CD4-positive, alpha-beta T cell treated with Interleukin-2 at 100 ng/mL for 4 hours (primary cell): ENCODE results near the gene FZD1.
"Not testable (repeated sequence)": the region's sequence is repeated elsewhere in the genome, so short reads cannot be mapped to it uniquely, and the experiment has no call there.

Experiments
- DNase-seq: peaks from one replicate; pipeline ENCODE4 v3.0.0-alpha.2; 2020; ENCODE audit warnings: low spot score

FZD1 gene

GRCh38 chr7:91297939-91298338 is 33.7 kb downstream of the FZD1 start:
- DNase-seq: no peak

GRCh38 chr7:91299952-91300775 is 35.9 kb downstream of the FZD1 start:
- no peak for DNase-seq

- no peak for DNase-seq
Observed at GRCh38 chr7:91302794-91303193, 38.6 kb downstream of the FZD1 start.

- DNase-seq: no peak
Observed at GRCh38 chr7:91306266-91306665, 42.0 kb downstream of the FZD1 start.

GRCh38 chr7:91307467-91307866 is 43.2 kb downstream of the FZD1 start:
- DNase-seq: no peak

GRCh38 chr7:91308191-91308590 is 44.0 kb downstream of the FZD1 start:
- not testable (repeated sequence) for DNase-seq

GRCh38 chr7:91310830-91311460 is 46.7 kb downstream of the FZD1 start:
- DNase-seq: no peak

- DNase-seq: no peak
Observed at GRCh38 chr7:91311839-91312238, 47.6 kb downstream of the FZD1 start.

- DNase-seq: no peak
Observed at GRCh38 chr7:91313113-91313512, 48.9 kb downstream of the FZD1 start.

GRCh38 chr7:91314591-91315323 is 50.5 kb downstream of the FZD1 start:
- no peak for DNase-seq

- DNase-seq: no peak
Observed at GRCh38 chr7:91316426-91316825, 52.2 kb downstream of the FZD1 start.

- DNase-seq: no peak
Observed at GRCh38 chr7:91319351-91319750, 55.1 kb downstream of the FZD1 start.

GRCh38 chr7:91320366-91321078 is 56.3 kb downstream of the FZD1 start:
- DNase-seq: no peak
